GM18499 (cell line): ENCODE measurements around the gene CCDC50.

Experiments
- ATAC-seq: cut with Tn5 transposase; IDR thresholded peaks from one replicate; pipeline ENCODE4 v1.9.1; 2021; ENCODE audit warnings: moderate number of reproducible peaks; ENCODE audit not compliant: insufficient read depth, unreplicated experiment

CCDC50 gene

DNA sequence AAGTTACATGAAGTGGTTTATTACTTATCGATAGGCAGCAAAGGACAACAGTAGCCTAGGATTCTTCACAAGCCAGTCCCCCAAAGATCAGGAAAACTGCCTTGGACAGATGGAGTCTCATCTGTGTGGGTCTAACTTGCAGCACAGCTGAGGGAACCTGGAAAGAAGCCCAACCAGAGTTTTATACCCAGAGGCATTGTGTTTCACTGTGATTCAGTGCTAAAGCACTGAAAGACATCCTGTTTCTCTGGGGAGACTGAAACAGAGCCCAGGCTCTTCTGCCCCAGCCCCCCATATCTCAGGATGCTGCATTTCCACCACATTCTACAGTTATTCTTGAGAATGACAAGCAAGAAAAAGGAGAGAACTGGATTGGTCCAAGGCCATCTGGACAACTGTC lies 83.6 kb downstream of the CCDC50 start:
- ATAC-seq, result no peak

- no peak for ATAC-seq
Observed at GRCh38 chr3:191414286-191414685, 85.1 kb downstream of the CCDC50 start.

DNA sequence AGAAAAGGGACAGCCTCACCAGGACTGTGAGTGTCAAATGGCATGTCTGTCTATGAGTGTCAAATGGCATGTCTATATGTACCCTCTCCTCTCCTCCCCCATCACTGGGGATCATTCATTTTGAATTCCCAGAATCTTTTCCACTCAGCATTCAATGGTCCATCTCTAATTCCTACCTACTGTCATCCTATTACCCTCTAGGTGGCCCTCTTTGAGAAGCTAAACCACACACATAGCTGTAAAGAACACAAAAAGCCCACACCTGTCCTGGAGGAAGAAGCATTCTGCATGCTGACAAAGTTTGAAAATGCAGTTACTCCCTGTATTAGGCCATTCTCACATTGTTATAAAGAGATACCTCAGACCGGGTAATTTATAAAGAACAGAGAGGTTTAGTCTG lies 85.5 kb downstream of the CCDC50 start:
- no peak for ATAC-seq

DNA sequence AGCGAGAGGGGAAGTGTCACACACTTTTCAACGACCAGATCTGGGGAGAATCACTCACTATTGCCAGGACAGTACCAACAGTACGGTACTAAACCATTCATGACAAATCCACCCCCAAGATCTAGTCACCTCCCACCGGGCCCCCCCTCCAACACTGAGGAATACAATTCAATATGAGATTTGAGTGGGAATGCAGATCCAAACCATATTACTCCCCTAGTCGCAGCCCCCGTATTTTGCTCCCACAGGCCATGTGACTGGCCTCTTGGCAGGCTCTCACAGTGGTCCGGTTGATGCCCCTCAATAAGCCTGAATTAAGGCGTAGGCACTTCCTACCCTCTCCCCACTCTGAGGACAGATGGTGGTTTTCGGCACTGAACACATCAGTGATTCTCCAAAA lies 86.4 kb downstream of the CCDC50 start:
- no peak for ATAC-seq

DNA sequence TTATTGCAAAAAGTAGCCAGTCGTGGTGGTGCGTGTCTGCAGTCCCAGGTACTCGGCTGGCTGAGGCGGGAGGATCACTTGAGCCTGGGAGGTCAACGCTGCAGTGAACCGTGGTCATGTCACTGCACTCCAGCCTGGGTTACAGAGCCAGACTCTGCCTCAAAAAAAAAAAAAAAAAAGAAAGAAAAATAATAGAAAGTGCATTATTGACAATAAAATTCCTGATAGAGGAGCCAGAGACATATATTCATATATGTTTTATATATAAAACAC lies 88.2 kb downstream of the CCDC50 start:
- ATAC-seq, result no peak

GRCh38 chr3:191420771-191421170 lies 91.6 kb downstream of the CCDC50 start:
- no peak for ATAC-seq

DNA sequence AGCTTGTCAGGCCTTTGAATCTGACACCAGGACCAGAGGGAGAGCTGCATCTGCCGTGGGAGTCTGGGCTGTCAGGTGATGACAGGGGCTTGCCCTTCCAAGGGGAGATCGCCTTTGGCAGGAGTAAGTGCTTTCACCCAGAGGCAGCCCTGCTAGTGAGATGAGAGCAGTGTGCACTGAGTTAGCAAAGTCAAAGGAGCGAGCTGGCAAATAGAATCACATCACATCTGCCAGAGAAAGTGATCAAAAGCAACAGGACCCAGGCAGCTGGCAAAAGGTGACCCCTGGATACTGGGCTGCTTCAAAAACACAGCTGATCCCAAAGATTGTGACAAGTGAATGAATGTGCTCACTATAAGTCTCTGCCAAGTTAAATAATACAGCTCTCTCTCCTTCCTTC lies 95.7 kb downstream of the CCDC50 start:
- no peak for ATAC-seq

GRCh38 chr3:191425322-191425734 lies 96.1 kb downstream of the CCDC50 start:
- ATAC-seq, result no peak

GRCh38 chr3:191426311-191426710 lies 97.1 kb downstream of the CCDC50 start:
- no peak for ATAC-seq

- ATAC-seq, result no peak
Observed at GRCh38 chr3:191428177-191428576, 99.0 kb downstream of the CCDC50 start.

DNA sequence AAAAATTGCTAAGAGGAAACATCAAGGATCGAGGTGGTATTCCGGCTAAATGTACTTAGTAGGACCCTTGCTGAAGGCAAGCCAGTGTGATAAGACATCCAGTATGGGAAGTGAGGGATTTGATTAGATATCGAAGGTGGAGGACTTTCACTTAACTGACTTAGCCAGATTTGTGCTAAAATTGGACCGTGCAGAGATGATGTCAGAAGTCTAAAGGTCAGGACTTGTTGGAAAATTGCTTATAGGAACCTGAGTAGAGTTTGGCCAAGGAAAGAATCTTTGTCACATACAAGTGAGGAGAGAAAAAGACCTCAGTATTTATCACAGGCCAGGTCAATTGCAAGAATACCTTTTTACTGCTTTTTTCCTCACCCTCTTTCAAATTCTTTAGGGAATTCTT lies 100.9 kb downstream of the CCDC50 start:
- ATAC-seq, result no peak

GRCh38 chr3:191431160-191431822 lies 102.1 kb downstream of the CCDC50 start:
- ATAC-seq, result no peak

DNA sequence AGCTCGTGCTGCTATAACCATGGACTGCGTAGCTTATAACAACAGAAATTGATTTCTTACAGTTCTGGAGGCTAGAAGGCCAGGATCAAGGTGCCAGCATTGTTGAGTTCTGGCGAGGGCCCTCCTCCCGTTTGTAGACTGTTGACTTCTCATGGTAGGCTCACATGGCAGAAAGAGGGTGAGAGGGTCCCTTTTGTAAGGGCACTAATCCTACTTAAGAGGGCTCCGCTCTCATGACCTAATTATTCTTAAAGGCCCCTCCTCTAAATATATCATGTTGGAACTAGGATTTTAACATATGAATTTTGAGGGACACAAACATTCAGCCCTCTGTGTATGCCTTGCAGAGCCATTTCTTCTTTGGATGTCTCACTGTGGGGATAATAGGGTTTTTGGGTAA lies 103.0 kb downstream of the CCDC50 start:
- ATAC-seq, result no peak

DNA sequence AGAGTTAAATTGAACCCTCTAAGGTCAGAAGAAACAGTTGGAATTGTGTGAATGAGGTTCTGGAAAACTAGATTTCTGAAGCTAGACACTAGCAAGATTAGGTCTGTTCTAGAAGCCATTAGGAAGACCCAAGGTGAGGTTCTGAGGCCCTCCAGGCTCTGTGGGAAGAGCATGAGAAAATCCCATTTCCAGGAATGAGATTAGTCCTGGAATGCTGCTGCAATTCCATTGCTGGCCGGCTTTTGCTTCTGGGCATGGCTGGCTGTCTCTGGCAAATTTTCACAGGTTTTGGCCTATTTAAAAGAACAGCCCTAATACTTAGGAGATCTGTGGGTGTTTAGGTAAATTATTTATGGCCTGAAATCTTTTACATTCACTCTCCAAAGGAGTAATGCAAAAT lies 104.8 kb downstream of the CCDC50 start:
- ATAC-seq, result no peak

GRCh38 chr3:191435981-191436380 lies 106.8 kb downstream of the CCDC50 start:
- no peak for ATAC-seq

DNA sequence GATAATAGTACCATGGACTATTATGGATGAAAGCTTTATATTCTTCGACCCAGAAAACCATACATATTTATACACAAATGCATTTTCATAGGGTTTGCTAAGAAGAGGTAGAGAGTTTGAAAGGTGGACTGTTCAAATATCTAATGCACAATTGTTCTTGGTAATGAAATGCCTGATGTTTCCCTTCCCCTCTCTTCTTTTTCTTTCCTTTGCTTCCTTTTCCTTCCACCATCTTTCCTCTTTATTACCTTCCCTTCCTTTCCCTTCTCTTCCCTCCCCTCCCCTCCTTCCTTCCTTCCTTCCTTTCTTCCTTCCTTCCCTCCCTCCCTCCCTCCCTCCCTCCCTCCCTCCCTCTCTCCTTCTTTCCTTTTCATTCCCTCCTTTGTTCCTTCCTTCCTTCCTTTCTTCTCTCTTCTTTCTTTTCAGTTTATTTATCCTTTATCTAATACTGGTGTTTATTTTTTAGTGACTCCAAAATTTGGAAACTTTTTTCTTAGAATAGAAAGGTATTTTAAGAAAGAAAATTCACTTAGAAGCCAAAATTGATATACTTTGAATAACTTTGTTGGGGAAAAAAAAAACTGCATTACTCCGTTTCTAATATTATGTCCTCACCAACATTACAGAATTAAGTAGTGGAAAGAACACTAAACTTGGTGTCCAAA lies 109.1 kb downstream of the CCDC50 start:
- no peak for ATAC-seq

- ATAC-seq, result no peak
Observed at GRCh38 chr3:191440532-191440931, 111.3 kb downstream of the CCDC50 start.

GRCh38 chr3:191441687-191442086 lies 112.5 kb downstream of the CCDC50 start:
- ATAC-seq, result no peak

- no peak for ATAC-seq
Observed at GRCh38 chr3:191444569-191444968, 115.4 kb downstream of the CCDC50 start.
